Measurements from ENCODE around the gene TMEM125. TPM values are rescaled to one million over a fixed set of nuclear protein-coding genes. Genes with fewer than 3 reads are reported as not detected.

Gene TMEM125
- total RNA-seq, 1 donor from 2014 or later = 1.2 TPM

- no peak overlapping the region for H3K27ac ChIP-seq
- no peak overlapping the region for H3K4me3 ChIP-seq
- intact Hi-C loops (cut with DNase I) = no loop called here
Measured at GRCh38 chr1:43304771-43305300, 35.1 kb downstream of the TMEM125 start.

GRCh38 chr1:43305461-43305860, 35.7 kb downstream of the TMEM125 start:
- H3K4me1 ChIP-seq = no peaks in the 10 kb centered on the region
- TF ChIP-seq POLR2AphosphoS5 (IDR thresholded peaks at IDR 0.05; ENCODE audit: insufficient read depth in 1 of 2, low read depth in 1 of 2) = no peak
- no peak for TF ChIP-seq POLR2A (IDR thresholded peaks at IDR 0.05)
- TF ChIP-seq, protein P1, sequence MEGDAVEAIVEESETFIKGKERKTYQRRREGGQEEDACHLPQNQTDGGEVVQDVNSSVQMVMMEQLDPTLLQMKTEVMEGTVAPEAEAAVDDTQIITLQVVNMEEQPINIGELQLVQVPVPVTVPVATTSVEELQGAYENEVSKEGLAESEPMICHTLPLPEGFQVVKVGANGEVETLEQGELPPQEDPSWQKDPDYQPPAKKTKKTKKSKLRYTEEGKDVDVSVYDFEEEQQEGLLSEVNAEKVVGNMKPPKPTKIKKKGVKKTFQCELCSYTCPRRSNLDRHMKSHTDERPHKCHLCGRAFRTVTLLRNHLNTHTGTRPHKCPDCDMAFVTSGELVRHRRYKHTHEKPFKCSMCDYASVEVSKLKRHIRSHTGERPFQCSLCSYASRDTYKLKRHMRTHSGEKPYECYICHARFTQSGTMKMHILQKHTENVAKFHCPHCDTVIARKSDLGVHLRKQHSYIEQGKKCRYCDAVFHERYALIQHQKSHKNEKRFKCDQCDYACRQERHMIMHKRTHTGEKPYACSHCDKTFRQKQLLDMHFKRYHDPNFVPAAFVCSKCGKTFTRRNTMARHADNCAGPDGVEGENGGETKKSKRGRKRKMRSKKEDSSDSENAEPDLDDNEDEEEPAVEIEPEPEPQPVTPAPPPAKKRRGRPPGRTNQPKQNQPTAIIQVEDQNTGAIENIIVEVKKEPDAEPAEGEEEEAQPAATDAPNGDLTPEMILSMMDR (IDR thresholded peaks at IDR 0.05) = no peak
- H3K36me3 ChIP-seq = no peaks in the 10 kb centered on the region
- no peak overlapping the region for H3K4me3 ChIP-seq
- H3K9me3 ChIP-seq = no peaks in the 10 kb centered on the region
- no peak for DNase-seq (ENCODE audit: extremely low spot score in 2 of 2)
- no peak overlapping the region for H3K27ac ChIP-seq
- intact Hi-C loops (cut with DNase I) = no loop called here
- H3K27me3 ChIP-seq = no peaks in the 10 kb centered on the region

More at GRCh38 chr1:43304771-43305300, 35.1 kb downstream of the TMEM125 start:
- no peaks in the 10 kb centered on the region for H3K9me3 ChIP-seq
- H3K4me1 ChIP-seq = no peaks in the 10 kb centered on the region
- no peak for TF ChIP-seq POLR2AphosphoS5 (IDR thresholded peaks at IDR 0.05; ENCODE audit: insufficient read depth in 1 of 2, low read depth in 1 of 2)
- TF ChIP-seq, protein P1 (IDR thresholded peaks at IDR 0.05) = no peak
- TF ChIP-seq POLR2A (IDR thresholded peaks at IDR 0.05) = no peak
- no peaks in the 10 kb centered on the region for H3K36me3 ChIP-seq
- DNase-seq (ENCODE audit: extremely low spot score in 2 of 2) = no peak
- no peaks in the 10 kb centered on the region for H3K27me3 ChIP-seq

GRCh38 chr1:43305926-43306687, 36.3 kb downstream of the TMEM125 start:
- Histone ChIP-seq H3K9me3 (no peaks in the 10 kb centered on the region), H3K4me3 (no peak overlapping the region), H3K36me3 (no peaks in the 10 kb centered on the region), H3K27me3 (no peaks in the 10 kb centered on the region), H3K27ac (no peak overlapping the region), H3K4me1 (no peaks in the 10 kb centered on the region)
- TF ChIP-seq POLR2AphosphoS5 (IDR thresholded peaks at IDR 0.05; ENCODE audit: insufficient read depth in 1 of 2, low read depth in 1 of 2) = no peak
- no peak for TF ChIP-seq POLR2A (IDR thresholded peaks at IDR 0.05)
- TF ChIP-seq, protein P1 (IDR thresholded peaks at IDR 0.05) = no peak
- no peak for DNase-seq (ENCODE audit: extremely low spot score in 2 of 2)
- intact Hi-C loops (cut with DNase I) = no loop called here

DNA sequence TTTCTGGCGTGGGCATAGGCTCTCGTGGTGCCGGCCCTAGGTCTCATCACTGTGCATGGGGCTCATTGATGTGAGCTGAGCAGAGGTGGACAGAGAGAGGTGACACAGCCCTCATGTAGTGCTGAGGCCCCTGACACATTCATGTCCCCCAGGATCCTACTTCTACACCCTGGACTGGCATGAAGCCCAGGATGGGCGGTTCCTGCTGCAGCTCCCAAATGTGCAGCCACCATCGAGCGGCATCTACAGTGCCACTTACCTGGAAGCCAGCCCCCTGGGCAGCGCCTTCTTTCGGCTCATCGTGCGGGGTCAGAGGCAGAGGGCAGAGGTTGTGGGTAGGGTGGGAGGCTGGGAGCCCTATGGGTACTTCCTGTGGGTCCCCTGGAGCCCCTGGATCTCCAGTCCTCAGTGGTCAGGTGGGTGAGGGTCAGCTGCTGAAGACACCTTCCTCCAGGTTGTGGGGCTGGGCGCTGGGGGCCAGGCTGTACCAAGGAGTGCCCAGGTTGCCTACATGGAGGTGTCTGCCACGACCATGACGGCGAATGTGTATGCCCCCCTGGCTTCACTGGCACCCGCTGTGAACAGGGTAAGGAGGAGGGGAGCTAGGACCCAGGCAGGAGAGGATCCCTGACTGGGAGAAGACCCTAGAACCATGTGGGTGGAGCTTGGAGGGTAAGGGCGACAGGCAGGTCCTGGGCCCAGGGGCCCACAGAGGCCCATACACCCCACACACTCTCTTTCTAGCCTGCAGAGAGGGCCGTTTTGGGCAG, 37.1 kb downstream of the TMEM125 start:
- Histone ChIP-seq H3K4me1 (no peaks in the 10 kb centered on the region), H3K4me3 (no peak overlapping the region), H3K27ac (no peak overlapping the region), H3K9me3 (no peaks in the 10 kb centered on the region), H3K36me3 (no peaks in the 10 kb centered on the region), H3K27me3 (no peaks in the 10 kb centered on the region)
- intact Hi-C loops (cut with DNase I) = no loop called here
- TF ChIP-seq, protein P1 (IDR thresholded peaks at IDR 0.05) = no peak
- TF ChIP-seq POLR2AphosphoS5 (IDR thresholded peaks at IDR 0.05; ENCODE audit: insufficient read depth in 1 of 2, low read depth in 1 of 2) (no peak), POLR2A (IDR thresholded peaks at IDR 0.05) (no peak)
- DNase-seq (ENCODE audit: extremely low spot score in 2 of 2) = no peak
